Activated CD8-positive, alpha-beta T cell treated with anti-CD3 and anti-CD28 coated beads for 36 hours (primary cell): Measurements from ENCODE around the gene GLYATL2. TPM values are rescaled to one million over a fixed set of nuclear protein-coding genes. Genes with fewer than 3 reads are reported as not detected.

Source experiments
- ATAC-seq: fragments of 200-7000 bp; cut with Tn5 transposase; one replicate; pipeline ENCODE4 v1.10.0; 2021; ENCODE audit warnings: mild to moderate bottlenecking, moderate library complexity
- CTCF ChIA-PET: fragments of 350-600 bp; sonication (Branson Sonifier 250); formaldehyde crosslinking; loops from one replicate; lab custom pipeline; 2021; ENCODE audit warnings: antibody characterized with exemption; lab: Charles Lee
- POLR2A ChIA-PET: fragments of 350-600 bp; sonication (Branson Sonifier 250); formaldehyde crosslinking; loops from one replicate; lab custom pipeline; 2021; ENCODE audit warnings: antibody characterized with exemption; lab: Charles Lee
- DNase-seq: peaks from one replicate; pipeline ENCODE4 v3.0.0-alpha.2; 2020
- H3K27ac Mint-ChIP-seq: one replicate; pipeline ENCODE4 v1.8.0; 2021; ENCODE audit warnings: mild to moderate bottlenecking, mixed read lengths
- H3K27me3 Mint-ChIP-seq: one replicate; pipeline ENCODE4 v1.8.0; 2021; ENCODE audit warnings: mixed read lengths
- H3K36me3 Mint-ChIP-seq: one replicate; pipeline ENCODE4 v1.8.0; 2021; ENCODE audit warnings: low read depth, mixed read lengths
- H3K4me1 Mint-ChIP-seq: one replicate; pipeline ENCODE4 v1.8.0; 2021; ENCODE audit warnings: low read depth, mixed read lengths
- H3K4me3 Mint-ChIP-seq: one replicate; pipeline ENCODE4 v1.8.0; 2021; ENCODE audit warnings: mild to moderate bottlenecking, moderate library complexity, mixed read lengths
- H3K9me3 Mint-ChIP-seq: one replicate; pipeline ENCODE4 v1.8.0; 2021; ENCODE audit warnings: mixed read lengths
- CTCF ChIP-seq: fragments of 200-600 bp; IDR thresholded peaks from one replicate; pipeline ENCODE4 v1.8.0; 2022; ENCODE audit warnings: antibody characterized with exemption, mild to moderate bottlenecking
- intact Hi-C: fragments of 100-400 bp; cut with micrococcal nuclease; formaldehyde crosslinking; loops from one replicate; pipeline ENCODE4 v1.10.0; 2022
- total RNA-seq, 2 experiments: library from RNA; stranded (reverse); gene quantifications; one replicate each; pipeline ENCODE4 v1.2.3, GENCODE V29; 2021

Gene GLYATL2
- total RNA-seq, 2 experiments from 2014 or later, result not detected

GRCh38 chr11:58805065-58805464 lies 39.4 kb downstream of the GLYATL2 start:
- DNase-seq, result no peak
- ChIA-PET POLR2A (no interaction called here), CTCF (no interaction called here)
- no peak for TF ChIP-seq CTCF
- H3K9me3 Mint-ChIP-seq, result peaks cover 4% of the 10 kb centered on the region
- intact Hi-C loops, result no loop called here
- H3K27ac Mint-ChIP-seq, result no peak overlapping the region
- H3K4me1 Mint-ChIP-seq, result no peaks in the 10 kb centered on the region
- H3K27me3 Mint-ChIP-seq, result peaks cover 5% of the 10 kb centered on the region
- no peaks in the 10 kb centered on the region for H3K36me3 Mint-ChIP-seq
- no peak overlapping the region for H3K4me3 Mint-ChIP-seq
- ATAC-seq, result no peak

- no peaks in the 10 kb centered on the region for H3K4me1 Mint-ChIP-seq
- DNase-seq (no peak), ATAC-seq (no peak)
- CTCF ChIA-PET, result no interaction called here
- intact Hi-C loops, result no loop called here
- no peak overlapping the region for H3K4me3 Mint-ChIP-seq
- H3K27ac Mint-ChIP-seq, result no peak overlapping the region
- peaks cover 11% of the 10 kb centered on the region for H3K27me3 Mint-ChIP-seq
- H3K36me3 Mint-ChIP-seq, result no peaks in the 10 kb centered on the region
- no peak for TF ChIP-seq CTCF
- peaks cover 4% of the 10 kb centered on the region for H3K9me3 Mint-ChIP-seq
- POLR2A ChIA-PET, result no interaction called here
Measured at GRCh38 chr11:58801974-58802545, 42.4 kb downstream of the GLYATL2 start.

- DNase-seq (no peak), ATAC-seq (no peak)
- Mint-ChIP-seq H3K27ac (no peak overlapping the region), H3K9me3 (peaks cover 4% of the 10 kb centered on the region), H3K27me3 (peaks cover 12% of the 10 kb centered on the region), H3K36me3 (no peaks in the 10 kb centered on the region), H3K4me1 (no peaks in the 10 kb centered on the region), H3K4me3 (no peak overlapping the region)
- ChIA-PET CTCF (no interaction called here), POLR2A (no interaction called here)
- intact Hi-C loops, result no loop called here
- no peak for TF ChIP-seq CTCF
Measured at GRCh38 chr11:58801302-58801701, 43.2 kb downstream of the GLYATL2 start.

- no peak for TF ChIP-seq CTCF
- no peaks in the 10 kb centered on the region for H3K36me3 Mint-ChIP-seq
- no peaks in the 10 kb centered on the region for H3K4me1 Mint-ChIP-seq
- peaks cover under 1% of the 10 kb centered on the region for H3K9me3 Mint-ChIP-seq
- ChIA-PET CTCF (interaction anchor here (0.7 to 1.8 kb wide), 5 partner anchors 8 to 262 kb away, joined by 3 to 6 read pairs (median 3); no protein-coding TSS in a partner anchor), POLR2A (interaction anchor here (0.8 kb wide), 1 partner anchor 247 kb away, joined by 3 read pairs; no protein-coding TSS in a partner anchor)
- H3K27me3 Mint-ChIP-seq, result peaks cover 15% of the 10 kb centered on the region
- H3K27ac Mint-ChIP-seq, result no peak overlapping the region
- ATAC-seq, result no peak
- no peak overlapping the region for H3K4me3 Mint-ChIP-seq
- no peak for DNase-seq
- intact Hi-C loops, result no loop called here
Measured at GRCh38 chr11:58796333-58796732, 48.2 kb downstream of the GLYATL2 start.

- Mint-ChIP-seq H3K9me3 (no peaks in the 10 kb centered on the region), H3K4me3 (no peak overlapping the region), H3K36me3 (no peaks in the 10 kb centered on the region), H3K27me3 (peaks cover 5% of the 10 kb centered on the region), H3K4me1 (peaks cover 2% of the 10 kb centered on the region), H3K27ac (no peak overlapping the region)
- ChIA-PET CTCF (interaction anchor here (0.6 to 5.4 kb wide), 19 partner anchors 9 to 221 kb away, joined by 3 to 45 read pairs (median 4); no protein-coding TSS in a partner anchor), POLR2A (no interaction called here)
- ATAC-seq (peak; percentile 98), DNase-seq (peak; percentile 31)
- peak; percentile 86 for TF ChIP-seq CTCF
- intact Hi-C loops, result loop anchor here (1.0 to 10.0 kb wide), 3 partner anchors 74 to 211 kb away; partner anchors contain the start of genes LPXN and ZFP91
Measured at GRCh38 chr11:58788355-58789023, 56.0 kb downstream of the GLYATL2 start.
